Duodenal mucosa (tissue), 2 donors: Measurements from ENCODE around the gene IBTK.
"Not testable (repeated sequence)": the region's sequence is repeated elsewhere in the genome, so short reads cannot be mapped to it uniquely, and the experiment has no call there.

Experiments used
- H3K27ac ChIP-seq: one replicate; pipeline ENCODE4 v1.7.0; 2013; ENCODE audit warnings: low read depth, low read length
- H3K27me3 ChIP-seq, 2 donors: one replicate each; pipeline ENCODE4 v1.7.0; 2013; ENCODE audit warnings: low read length in 2 of 2, control low read depth in 1 of 2; ENCODE audit not compliant: insufficient read depth in 2 of 2, control insufficient read depth in 1 of 2
- H3K36me3 ChIP-seq, 2 donors: one replicate each; pipeline ENCODE4 v1.7.0; 2013; ENCODE audit warnings: low read length in 2 of 2, control low read depth in 1 of 2; ENCODE audit not compliant: insufficient read depth in 2 of 2, control insufficient read depth in 1 of 2
- H3K4me1 ChIP-seq, 2 donors: one replicate each; pipeline ENCODE4 v1.7.0; 2013; ENCODE audit warnings: low read length in 2 of 2, control low read depth in 1 of 2; ENCODE audit not compliant: insufficient read depth in 2 of 2, control insufficient read depth in 1 of 2
- H3K4me3 ChIP-seq, 2 donors: one replicate each; pipeline ENCODE4 v1.7.0; 2013; ENCODE audit warnings: low read length in 2 of 2, low read depth in 1 of 2
- H3K9ac ChIP-seq, 2 donors: one replicate each; pipeline ENCODE4 v1.7.0; 2013; ENCODE audit warnings: low read length in 2 of 2, low read depth in 1 of 2
- H3K9me3 ChIP-seq, 2 donors: one replicate each; pipeline ENCODE4 v1.7.0; 2013; ENCODE audit warnings: low read length in 2 of 2, control low read depth in 1 of 2; ENCODE audit not compliant: control insufficient read depth in 1 of 2

The IBTK gene

GRCh38 chr6:82211326-82211725, 36.2 kb downstream of the IBTK start:
- Histone ChIP-seq H3K9ac (no peak overlapping the region), H3K4me1 (no peaks in the 10 kb centered on the region), H3K27ac (no peak overlapping the region), H3K36me3 (peaks cover 20 to 58% of the 10 kb centered on the region in 2 donors), H3K27me3 (no peaks in the 10 kb centered on the region), H3K4me3 (no peak overlapping the region), H3K9me3 (no peaks in the 10 kb centered on the region)

GRCh38 chr6:82208913-82209312, 38.6 kb downstream of the IBTK start:
- H3K27me3 ChIP-seq = no peaks in the 10 kb centered on the region
- no peak overlapping the region for H3K4me3 ChIP-seq
- H3K9ac ChIP-seq = no peak overlapping the region
- H3K9me3 ChIP-seq = no peaks in the 10 kb centered on the region
- H3K4me1 ChIP-seq = no peaks in the 10 kb centered on the region
- H3K27ac ChIP-seq = no peak overlapping the region
- H3K36me3 ChIP-seq = peaks cover 18 to 37% of the 10 kb centered on the region in 2 donors

GRCh38 chr6:82205930-82206392, 41.6 kb downstream of the IBTK start:
- Histone ChIP-seq H3K27ac (no peak overlapping the region), H3K4me1 (no peaks in the 10 kb centered on the region), H3K9ac (no peak overlapping the region), H3K4me3 (no peak overlapping the region), H3K36me3 (peaks cover 18 to 31% of the 10 kb centered on the region in 2 donors), H3K27me3 (no peaks in the 10 kb centered on the region), H3K9me3 (no peaks in the 10 kb centered on the region)

- Histone ChIP-seq H3K9me3 (no peaks in the 10 kb centered on the region), H3K9ac (no peak overlapping the region), H3K4me3 (no peak overlapping the region), H3K27ac (no peak overlapping the region), H3K27me3 (no peaks in the 10 kb centered on the region), H3K4me1 (no peaks in the 10 kb centered on the region), H3K36me3 (peaks cover 20 to 38% of the 10 kb centered on the region in 2 donors)
These were observed 43.5 kb downstream of the IBTK start for GRCh38 chr6:82204020-82204419.

- no peak overlapping the region for H3K27ac ChIP-seq
- H3K9me3 ChIP-seq = no peaks in the 10 kb centered on the region
- no peaks in the 10 kb centered on the region for H3K4me1 ChIP-seq
- no peak overlapping the region for H3K4me3 ChIP-seq
- no peaks in the 10 kb centered on the region for H3K27me3 ChIP-seq
- no peak overlapping the region for H3K9ac ChIP-seq
- H3K36me3 ChIP-seq = peaks cover 37 to 56% of the 10 kb centered on the region in 2 donors
These were observed 49.8 kb downstream of the IBTK start for GRCh38 chr6:82197784-82198183.

- H3K36me3 ChIP-seq = peaks cover 33 to 56% of the 10 kb centered on the region in 2 donors
These were observed 50.3 kb downstream of the IBTK start for GRCh38 chr6:82197245-82197644.

GRCh38 chr6:82196161-82196560, 51.4 kb downstream of the IBTK start:
- H3K4me3 ChIP-seq = no peak overlapping the region
- H3K27ac ChIP-seq = no peak overlapping the region
- no peaks in the 10 kb centered on the region for H3K9me3 ChIP-seq
- no peak overlapping the region for H3K9ac ChIP-seq
- H3K4me1 ChIP-seq = no peaks in the 10 kb centered on the region
- H3K27me3 ChIP-seq = no peaks in the 10 kb centered on the region
- H3K36me3 ChIP-seq = peaks cover 35 to 62% of the 10 kb centered on the region in 2 donors

More at GRCh38 chr6:82197245-82197644, 50.3 kb downstream of the IBTK start:
- not testable (repeated sequence) for H3K4me1 ChIP-seq, H3K27me3 ChIP-seq, H3K4me3 ChIP-seq, H3K9me3 ChIP-seq, H3K27ac ChIP-seq, H3K9ac ChIP-seq

GRCh38 chr6:82195619-82196018, 51.9 kb downstream of the IBTK start:
- H3K4me1 ChIP-seq = no peaks in the 10 kb centered on the region
- no peaks in the 10 kb centered on the region for H3K27me3 ChIP-seq
- H3K9ac ChIP-seq = no peak overlapping the region
- no peak overlapping the region for H3K4me3 ChIP-seq
- no peaks in the 10 kb centered on the region for H3K9me3 ChIP-seq
- no peak overlapping the region for H3K27ac ChIP-seq
- peaks cover 38 to 60% of the 10 kb centered on the region in 2 donors for H3K36me3 ChIP-seq

GRCh38 chr6:82185948-82186535, 61.5 kb downstream of the IBTK start:
- H3K4me1 ChIP-seq = no peaks in the 10 kb centered on the region
- H3K27me3 ChIP-seq = no peaks in the 10 kb centered on the region
- H3K36me3 ChIP-seq = peaks cover 12 to 44% of the 10 kb centered on the region in 2 donors
- H3K9me3 ChIP-seq = no peaks in the 10 kb centered on the region
- no peak overlapping the region for H3K27ac ChIP-seq
- H3K9ac ChIP-seq = no peak overlapping the region
- no peak overlapping the region for H3K4me3 ChIP-seq

- Histone ChIP-seq H3K9me3 (no peaks in the 10 kb centered on the region), H3K36me3 (peaks cover 7 to 48% of the 10 kb centered on the region in 2 donors), H3K9ac (no peak overlapping the region), H3K27me3 (no peaks in the 10 kb centered on the region), H3K4me1 (no peaks in the 10 kb centered on the region), H3K4me3 (no peak overlapping the region), H3K27ac (no peak overlapping the region)
These were observed 63.8 kb downstream of the IBTK start for GRCh38 chr6:82183642-82184282.
